HL-60/S4 treated with phorbol 12-myristate 13-acetate at 8.2 ng/mL for 4 days and 3 days (cell line): ENCODE results near the gene MTHFSD.

Experiments used
- in situ Hi-C: fragments of 300-500 bp; cut with MboI; formaldehyde crosslinking; loops from 2 replicates; pipeline ENCODE4 v1.15.0; 2022; ENCODE audit warnings: low sequenced_read_pairs

MTHFSD gene

DNA sequence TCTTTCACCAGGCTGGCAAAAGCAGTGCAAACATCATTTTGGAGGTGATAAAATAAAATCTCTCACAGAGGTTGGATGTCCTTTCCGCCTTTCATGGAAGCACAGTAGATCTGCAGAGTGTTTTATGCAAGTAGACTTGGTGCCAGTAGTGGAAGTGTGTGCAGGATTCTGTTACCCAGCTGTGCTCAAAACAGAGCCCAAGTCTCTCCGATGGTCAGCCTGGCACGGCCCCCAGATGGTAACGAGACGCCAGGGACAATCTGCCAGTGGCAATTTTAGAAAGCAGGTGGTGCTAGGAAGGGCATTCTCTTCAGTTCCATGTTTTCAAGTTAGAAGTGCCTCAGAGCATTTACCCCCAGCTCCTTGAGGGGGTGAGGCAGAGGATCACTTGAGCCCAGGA lies 1.5 kb upstream of the MTHFSD start:
- in situ Hi-C loops: no loop called here

DNA sequence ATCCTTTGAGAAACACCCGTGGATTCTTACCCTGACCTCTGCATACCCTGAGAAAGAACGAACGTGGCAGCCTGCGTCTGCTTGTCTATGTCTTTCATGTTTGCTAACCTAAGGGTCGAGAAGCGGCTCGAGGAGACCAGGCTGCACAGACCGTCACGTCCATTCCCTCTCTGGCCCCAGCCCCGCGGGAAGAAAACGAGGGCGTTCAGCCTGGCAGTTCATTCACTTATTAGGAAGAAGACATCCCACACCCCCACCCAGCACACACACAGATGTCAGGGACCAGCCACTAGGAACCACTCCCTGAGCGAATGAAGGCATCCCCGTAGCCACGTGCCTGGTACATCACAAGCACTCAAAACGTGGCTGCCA lies 655 bp upstream of the MTHFSD start:
- in situ Hi-C loops: no loop called here

DNA sequence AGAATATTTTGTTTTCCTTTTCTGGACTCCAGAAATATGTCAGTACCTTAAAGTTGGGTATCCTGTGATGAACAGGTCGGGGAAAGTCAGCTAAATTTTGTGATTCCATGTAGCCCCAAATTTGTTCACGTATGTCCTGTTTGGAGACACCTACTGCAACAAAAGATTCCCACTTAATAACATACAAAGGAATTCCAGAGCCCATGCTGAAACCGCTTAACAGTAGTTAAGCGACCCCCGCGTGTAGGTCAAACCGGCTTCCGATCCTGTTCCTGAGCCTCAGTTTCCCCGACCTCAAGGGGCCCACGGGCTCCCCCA lies 477 bp downstream of the MTHFSD start:
- in situ Hi-C loops: no loop called here

DNA sequence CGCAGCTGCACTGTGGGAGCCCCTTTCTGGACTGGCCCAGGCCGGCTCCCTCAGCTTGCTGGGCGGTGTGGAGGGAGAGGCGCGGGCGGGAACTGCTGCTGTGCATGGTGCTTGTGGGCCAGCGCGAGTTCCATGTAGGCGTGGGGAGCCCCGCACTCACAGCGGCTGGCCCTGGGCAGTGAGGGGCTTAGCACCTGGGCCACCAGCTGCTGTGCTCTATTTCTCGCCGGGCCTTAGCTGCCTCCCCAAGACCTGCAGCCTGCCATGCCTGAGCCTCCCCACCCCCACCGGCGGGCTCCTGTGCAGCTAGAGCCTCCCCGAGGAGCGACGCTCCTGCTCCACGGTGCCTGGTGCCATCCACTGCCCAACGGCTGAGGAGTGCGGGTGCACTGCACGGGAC lies 1.7 kb downstream of the MTHFSD start:
- in situ Hi-C loops: no loop called here

DNA sequence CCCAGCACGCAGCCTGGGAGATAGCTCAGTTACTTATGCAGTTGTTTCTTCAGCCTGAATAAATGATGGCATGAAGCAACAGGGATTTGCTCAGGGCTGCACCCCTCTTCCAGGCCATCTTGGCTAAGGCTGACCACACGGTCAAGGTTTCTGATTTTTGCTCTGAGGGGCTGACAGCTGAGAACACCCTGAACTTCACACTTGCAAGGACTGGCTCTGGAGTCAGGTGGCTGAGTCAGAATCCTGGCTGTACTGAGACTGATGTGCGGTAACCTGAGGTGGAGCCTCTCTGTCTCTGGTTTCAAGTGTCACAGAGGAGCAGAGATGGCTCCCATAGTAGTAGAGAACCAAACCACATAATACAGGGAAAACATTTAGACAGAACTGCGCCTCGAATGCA lies 4.8 kb downstream of the MTHFSD start:
- in situ Hi-C loops: no loop called here

DNA sequence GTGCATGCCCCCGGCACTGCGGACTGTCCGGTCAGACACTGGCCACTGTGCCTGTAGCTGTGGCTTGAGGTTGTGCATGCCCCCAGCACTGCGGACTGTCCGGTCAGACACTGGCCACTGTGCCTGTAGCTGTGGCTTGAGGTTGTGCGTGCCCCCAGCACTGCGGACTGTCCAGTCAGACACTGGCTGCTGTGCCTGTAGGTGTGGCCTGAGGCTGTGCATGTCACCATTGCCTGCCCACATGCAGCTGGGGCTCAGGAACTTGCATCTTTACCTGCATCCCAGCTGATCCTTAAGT lies 5.2 kb downstream of the MTHFSD start:
- in situ Hi-C loops: no loop called here

DNA sequence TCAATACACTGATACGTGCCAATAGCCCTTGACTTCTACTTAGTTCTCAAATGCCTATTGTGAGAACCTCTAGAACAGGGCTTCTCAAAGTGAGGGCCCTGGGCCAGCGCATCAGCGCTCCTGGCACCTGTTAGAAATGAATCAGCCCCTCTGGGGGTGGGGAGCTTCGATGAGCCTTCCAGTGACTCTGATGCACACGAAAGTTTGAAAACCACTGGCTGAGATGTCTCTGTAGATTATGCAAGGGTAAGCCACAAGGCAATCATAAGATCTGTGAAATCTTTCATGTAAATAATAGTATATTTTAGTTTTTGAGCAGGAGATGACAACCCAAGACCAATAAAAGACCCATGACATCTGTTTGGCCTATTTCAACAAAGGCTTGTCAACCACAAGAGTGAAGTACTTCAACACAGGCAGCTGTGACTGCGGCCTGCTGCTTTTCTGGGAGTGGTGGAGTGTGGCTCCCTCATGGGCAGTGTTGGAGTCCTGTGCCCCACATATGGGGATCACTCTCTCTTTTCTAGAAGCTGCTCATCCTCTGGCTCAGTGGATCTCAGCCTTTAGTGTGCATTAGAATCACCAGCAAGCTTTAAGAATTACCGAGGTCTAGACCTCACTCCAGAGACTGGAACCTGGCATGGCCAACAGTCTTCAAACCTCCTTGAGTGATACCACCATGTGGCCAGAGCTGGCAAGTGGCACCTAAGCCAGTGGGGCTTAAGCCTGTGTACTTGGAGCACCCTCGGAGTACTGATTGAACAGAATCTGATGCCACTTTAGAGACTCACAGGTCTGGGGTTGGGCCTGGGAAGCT lies 5.8 kb downstream of the MTHFSD start:
- in situ Hi-C loops: no loop called here

DNA sequence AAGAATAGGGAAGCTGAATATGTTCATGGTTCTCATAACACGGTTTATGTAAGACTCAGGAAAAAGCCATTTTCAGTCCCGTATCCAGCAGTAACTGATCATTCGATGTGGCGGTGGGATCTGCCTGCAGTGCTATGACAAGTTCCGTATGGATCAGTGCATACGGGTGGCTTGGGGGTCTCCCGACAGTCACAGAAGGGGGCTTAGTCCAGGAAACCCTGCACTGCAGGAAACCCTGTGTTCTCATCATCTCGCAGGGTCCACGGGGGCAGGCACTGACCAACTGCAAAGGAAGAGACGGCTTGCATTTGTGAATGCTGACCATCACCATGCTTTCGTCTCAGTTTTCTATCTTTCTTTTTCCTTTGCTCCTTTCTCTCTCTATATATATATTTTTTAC lies 7.7 kb downstream of the MTHFSD start:
- in situ Hi-C loops: no loop called here

DNA sequence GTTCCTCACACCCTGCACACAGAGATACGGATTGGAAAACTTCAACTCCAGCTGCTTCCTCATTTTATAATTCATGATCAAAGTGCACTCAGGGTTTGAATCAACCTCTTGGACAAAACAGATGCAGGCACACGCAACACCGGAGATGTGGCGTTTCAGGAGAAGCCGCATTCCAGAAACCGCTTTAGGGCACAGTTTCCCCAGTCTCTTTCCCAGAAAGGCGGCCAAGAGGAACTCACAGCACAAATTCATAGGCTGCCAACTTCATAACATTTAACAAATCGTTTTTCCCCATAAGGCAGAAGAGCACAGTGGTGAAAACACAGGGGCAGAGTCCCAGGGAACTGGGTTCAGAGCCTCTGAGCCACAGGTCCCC lies 8.4 kb downstream of the MTHFSD start:
- in situ Hi-C loops: no loop called here

DNA sequence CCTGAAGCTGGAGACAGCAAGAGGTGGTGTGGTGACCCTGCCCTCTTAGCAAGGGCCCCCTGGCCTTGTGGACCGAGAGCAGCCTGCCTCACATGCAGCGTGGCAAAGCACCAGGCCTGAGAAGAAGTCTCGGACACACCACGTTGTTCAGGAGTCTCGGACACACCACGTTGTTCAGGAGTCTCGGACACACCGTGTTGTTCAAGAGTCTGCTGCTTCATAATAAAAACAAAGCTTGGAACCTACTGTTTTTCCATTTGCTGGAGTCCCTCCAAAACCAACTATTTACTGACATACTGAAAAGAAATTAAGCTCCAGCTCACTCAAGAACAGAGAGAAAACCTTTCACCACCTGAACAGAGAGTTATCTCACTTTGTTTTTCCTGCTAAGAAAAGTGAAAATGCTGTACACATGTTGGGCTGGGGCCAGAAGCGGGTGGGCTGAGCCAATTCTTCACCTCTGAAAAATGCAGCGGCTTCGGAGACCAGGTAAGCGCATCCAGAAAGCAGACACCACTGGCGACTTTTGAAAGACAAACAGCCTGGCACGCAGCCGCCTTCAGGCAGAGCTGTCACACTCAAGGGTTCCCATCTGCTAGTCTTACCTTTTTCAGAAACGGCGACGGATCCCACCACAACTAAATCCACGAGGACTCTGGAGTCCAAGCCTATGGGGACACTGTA lies 8.9 kb downstream of the MTHFSD start:
- in situ Hi-C loops: no loop called here

DNA sequence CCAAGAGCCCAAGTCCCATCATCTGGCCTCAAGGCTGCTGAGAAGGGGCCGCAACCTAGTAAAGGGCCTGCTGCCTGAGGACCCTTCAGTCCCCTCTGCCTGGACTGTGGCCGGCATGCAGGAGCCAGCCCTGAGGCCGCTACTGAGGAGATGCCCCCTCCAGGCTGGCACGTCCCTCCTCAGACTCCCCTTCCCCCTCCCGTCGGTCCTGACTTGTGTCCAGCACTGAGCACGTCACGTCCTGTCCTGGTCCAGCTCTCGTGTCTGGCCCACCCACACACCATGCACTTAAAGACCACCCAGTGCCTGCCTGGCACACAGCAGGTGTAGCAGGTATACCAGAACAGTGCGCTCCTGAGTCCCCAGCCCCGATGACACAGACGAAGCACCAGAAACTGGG lies 9.6 kb downstream of the MTHFSD start:
- in situ Hi-C loops: no loop called here

DNA sequence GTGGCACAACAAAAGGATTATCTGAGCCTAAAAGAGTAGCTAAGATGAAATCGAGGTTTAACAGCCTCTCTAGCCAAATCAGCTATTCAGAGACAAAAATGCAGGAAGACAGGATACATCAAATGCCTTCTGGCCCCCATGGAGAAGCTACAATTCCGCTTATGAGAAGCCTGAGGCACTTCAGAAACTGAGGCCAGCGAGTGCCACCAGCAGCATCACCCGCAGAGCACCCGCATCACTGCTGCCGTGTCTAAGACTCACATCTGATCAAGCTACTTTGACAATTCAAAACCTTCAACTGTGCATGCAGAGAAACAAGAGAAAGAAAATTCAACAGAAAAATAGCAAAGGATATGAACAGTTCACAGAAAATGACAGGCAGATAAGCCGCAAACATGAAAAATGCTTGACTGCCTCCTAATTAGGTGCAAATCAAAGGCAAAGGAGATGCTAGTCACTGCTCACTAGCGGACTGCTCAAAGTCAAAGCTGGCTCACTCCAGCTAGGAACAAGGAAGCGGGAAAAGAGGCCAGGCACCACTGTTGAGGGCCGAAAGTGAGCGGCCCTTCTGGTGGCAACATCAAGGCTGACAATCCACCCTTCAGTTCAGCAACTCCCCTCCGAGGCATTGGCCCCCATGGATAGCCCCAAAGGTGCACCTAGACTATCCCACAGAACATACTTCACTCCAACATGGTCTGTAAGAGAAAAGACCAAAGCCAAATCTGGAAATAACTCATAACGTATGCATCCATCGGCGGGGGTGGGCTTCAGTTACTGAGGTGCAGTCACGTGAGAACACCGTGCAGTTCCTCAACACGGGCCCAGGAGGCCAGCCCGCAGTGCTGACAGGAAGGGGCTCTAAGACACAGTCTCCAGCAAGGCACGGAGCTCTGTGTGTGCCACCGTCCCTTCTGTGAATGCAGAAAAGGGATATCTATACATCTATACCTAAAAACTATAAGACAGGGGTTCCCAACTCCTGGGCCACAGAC lies 12.0 kb downstream of the MTHFSD start:
- in situ Hi-C loops: no loop called here

DNA sequence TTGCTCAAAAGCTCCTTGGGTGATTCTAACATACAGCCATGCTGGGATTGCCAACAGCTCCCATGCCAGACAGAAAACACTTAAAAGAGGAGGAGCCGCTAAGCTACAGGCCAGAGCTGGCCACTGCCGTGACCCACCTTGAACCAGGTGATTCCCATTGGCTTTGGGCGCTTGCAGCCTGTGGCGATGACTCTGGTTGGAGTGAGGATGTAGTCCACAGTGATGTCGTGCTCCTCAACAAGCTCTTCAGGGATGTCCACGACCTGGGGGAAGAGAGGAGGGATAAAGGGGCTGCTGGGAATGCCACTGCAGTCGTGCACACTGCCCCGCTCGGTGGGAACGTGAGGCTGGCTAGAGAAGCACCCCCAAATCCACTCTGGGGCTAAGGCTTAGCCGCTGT lies 13.5 kb downstream of the MTHFSD start:
- in situ Hi-C loops: no loop called here

DNA sequence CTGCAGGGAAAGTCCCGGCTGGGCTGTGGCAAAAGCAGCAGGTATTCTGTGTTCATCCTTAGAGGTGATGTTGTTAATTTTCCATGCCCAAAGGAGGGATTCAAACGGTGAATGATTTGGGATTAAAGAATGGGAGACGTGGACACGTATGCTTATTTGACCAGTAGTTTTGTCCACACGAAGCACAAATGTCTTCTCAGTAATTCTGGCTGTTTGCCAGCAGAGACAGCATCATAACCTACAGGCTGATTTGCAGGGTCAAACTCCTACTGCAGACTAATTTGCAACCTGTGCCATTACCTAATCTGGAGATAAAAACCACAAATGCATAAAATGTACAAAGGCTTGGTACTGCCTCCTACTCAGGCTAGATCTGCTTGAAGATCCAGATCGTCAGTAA lies 14.1 kb downstream of the MTHFSD start:
- in situ Hi-C loops: no loop called here

DNA sequence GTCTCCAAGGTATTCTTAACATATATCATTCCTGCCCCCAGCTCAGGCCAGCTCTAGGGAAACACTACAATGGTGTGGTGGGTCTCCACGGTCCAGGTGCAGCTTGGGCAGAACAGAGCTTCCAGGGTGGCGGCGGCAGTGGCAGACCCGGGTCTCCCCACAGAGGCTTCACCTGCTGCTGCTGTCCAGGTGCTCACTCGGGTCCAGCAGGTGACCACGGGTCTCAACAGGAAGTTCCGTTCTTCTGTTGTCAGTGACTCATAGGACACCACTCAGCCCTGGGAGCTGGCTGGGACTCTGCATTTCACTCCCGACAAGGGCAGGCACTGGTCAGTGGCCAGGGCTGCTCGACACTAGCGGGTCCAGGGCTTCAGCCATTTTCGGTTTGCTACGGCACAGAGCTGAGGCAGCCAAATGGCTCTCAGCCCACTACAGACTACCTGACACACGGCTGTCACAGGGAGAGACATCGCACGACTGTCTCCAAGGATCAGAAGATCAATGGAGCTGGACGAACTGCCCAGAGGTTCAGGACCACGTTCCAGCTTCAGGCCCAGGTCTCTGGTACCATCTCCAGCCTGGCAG lies 16.7 kb downstream of the MTHFSD start:
- in situ Hi-C loops: no loop called here

DNA sequence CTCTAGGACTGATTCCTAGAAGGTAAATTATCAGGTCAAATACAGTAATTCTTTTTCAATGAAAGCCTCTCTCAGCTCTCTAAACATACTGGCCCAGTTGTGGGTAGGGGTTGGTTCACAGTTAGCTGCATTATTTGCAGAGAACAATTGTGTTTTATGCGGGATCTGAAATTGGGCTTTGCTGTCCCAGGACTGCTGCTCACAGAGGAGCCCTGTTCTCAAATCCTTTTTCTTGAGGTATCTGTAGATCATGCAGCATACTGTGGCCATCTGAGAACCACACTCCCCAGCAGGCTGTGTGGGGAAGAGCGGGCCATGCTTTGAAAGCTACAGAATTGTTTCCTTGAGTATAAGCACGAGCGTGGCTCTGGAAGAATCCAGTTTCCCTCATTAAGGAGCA lies 17.5 kb downstream of the MTHFSD start:
- in situ Hi-C loops: no loop called here

DNA sequence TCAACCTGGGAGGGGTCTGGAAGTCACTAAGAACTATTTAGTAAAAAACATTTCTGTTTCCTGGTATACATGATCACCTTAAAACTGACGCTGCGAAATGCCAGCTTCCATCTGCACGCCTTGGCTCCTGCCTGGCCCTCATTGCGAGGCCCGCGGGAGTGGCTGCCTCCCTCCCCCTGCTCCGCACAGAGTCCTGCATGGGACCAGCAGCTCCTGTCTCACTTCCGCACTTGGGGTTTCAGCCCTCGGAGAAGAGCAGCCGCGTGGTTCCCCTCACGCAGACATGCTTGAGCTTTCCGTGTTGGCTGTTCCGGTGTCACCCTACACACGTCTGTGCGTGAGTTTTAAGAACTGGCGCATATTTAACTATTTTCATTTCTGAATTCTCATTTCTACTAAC lies 18.4 kb downstream of the MTHFSD start:
- in situ Hi-C loops: no loop called here

DNA sequence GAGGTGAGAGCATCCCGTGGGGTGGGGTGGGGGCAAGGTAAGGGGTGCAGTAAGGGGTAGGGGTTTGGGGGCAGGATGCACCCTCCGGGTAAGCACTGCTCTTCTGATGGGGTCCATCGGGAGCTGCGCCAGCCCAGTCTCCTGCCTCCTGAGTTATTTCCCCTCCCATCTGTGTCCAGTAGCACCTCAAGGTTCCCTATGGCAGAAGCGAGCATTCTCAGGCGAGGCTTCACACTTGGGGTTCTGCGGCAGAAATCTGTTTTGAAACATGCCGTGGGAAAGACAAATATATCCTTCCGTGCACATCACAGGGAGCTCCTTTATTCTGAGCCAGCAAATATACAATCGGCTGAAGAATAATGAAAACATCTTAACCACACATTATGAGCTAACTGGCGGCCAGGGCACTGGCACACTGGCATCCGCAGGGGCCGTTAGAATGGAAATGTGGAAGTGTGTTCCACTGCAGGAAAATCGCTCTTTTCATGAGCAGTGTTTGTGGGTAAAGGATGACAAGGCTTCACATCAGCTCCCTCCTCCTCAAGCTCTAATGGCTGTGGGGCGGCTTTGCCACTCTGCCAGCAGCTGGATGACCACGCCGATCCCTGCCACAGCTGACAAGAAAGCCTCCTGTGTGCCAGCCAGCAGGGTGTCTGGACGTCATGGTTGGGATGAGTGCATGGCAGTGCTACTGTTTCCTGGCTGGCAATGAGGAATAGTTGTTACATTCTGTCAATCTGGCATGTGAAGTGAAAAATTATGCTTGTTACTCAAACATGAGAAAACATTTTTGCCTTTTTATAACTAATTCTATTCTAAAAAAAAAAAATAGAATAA lies 20.0 kb downstream of the MTHFSD start:
- in situ Hi-C loops: no loop called here

DNA sequence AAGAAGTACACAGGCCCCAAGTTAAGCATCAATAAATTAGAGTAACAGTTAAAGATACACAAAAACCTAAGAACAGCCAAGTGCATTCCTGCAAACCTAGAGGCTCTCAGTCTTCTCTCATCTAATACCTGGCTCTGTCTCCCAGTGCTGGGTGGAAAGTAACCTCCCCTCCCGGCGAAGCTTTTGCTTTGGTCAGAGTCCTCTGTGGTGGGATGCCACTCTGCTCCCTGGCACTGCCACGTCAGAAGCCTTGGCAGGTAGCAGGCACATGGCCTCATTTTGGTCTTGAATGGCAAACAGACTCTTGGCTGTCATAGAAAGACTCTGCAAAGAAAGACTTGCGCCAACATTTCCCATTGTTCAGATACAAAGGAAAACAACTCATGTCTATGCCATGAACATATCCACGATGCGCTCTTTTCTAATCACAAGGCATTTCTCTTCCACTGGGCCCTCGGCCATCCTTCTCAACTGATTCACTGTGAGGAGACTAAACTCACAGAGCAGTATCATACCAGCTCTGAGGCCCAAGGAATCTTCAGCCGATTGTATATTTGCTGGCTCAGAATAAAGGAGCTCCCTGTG lies 21.2 kb downstream of the MTHFSD start:
- in situ Hi-C loops: no loop called here

DNA sequence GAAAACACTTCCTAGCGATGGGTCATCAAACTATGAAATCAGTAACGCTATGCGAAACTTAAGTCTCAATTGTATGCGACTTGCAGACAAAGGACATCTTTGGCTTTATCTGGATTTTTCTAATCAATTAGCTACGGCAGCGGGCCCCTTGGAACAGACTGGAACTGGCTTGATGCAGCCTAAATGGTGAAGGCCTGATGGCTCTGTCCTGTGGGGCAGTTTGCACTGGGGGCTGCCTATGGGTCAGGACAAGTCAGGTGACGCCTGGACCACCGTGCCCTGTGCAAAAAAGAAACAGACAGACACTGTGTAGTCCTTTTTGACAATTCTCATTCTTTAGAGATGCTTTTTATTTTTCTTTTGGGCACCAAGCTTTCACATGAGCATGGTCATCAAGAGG lies 22.0 kb downstream of the MTHFSD start:
- in situ Hi-C loops: no loop called here

DNA sequence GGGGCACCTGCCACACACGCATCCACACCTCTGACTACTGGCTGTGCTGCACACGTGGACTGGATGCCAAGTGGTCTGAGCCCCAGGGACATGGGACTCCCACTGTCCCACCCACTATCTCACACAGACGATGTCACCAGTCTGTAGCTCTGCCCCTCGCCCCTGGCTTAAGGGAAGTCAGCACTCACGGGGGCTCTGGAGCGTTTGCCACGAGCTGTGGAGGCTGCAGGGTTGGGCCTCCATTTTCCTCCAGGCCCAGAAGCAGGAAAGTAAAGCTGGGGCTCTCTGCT lies 22.6 kb downstream of the MTHFSD start:
- in situ Hi-C loops: no loop called here
